GM20000 (cell line): Measurements from ENCODE around the gene ARRDC1.
"Not testable (repeated sequence)": the region's sequence is repeated elsewhere in the genome, so short reads cannot be mapped to it uniquely, and the experiment has no call there.

Experiments
- DNase-seq: peaks from one replicate; pipeline ENCODE4 v3.0.0; 2012; ENCODE audit warnings: low spot score
- CTCF ChIP-seq: IDR thresholded peaks from 2 replicates; pipeline ENCODE4 v1.5.1; 2012; ENCODE audit warnings: mild to moderate bottlenecking, control low read depth; ENCODE audit errors: extremely low read depth, missing control alignments

ARRDC1 gene

GRCh38 chr9:137618105-137619067 lies 12.9 kb downstream of the ARRDC1 start, which contains the start of gene EHMT1:
Gene EHMT1 (plus strand): TSS chr9:137619005. CDS start chr9:137619029, 24 bp downstream.
- peak; percentile 100 for DNase-seq
- no peak for TF ChIP-seq CTCF

- no peak for TF ChIP-seq CTCF
- peak; percentile 75 for DNase-seq
Measured at GRCh38 chr9:137619240-137620047, 14.0 kb downstream of the ARRDC1 start.

GRCh38 chr9:137620048-137620405 lies 14.5 kb downstream of the ARRDC1 start:
- no peak for TF ChIP-seq CTCF
- no peak for DNase-seq

GRCh38 chr9:137620581-137620980 lies 15.1 kb downstream of the ARRDC1 start:
- no peak for TF ChIP-seq CTCF
- no peak for DNase-seq

GRCh38 chr9:137621131-137621757 lies 15.8 kb downstream of the ARRDC1 start:
- DNase-seq: no peak
- TF ChIP-seq CTCF: no peak

- not testable (repeated sequence) for DNase-seq
Measured at GRCh38 chr9:137622211-137622610, 16.7 kb downstream of the ARRDC1 start.

GRCh38 chr9:137626464-137626863 lies 21.0 kb downstream of the ARRDC1 start:
- TF ChIP-seq CTCF: no peak
- DNase-seq: no peak

- DNase-seq: not testable (repeated sequence)
Measured at GRCh38 chr9:137627406-137627805, 21.9 kb downstream of the ARRDC1 start.
